Right renal pelvis (tissue), 4 donors: ENCODE results near the gene CHD6. TPM values are rescaled to one million over a fixed set of nuclear protein-coding genes. Genes with fewer than 3 reads are reported as not detected.

ENCODE experiments used
- DNase-seq, 4 donors: peaks; one replicate each; pipeline ENCODE4 v3.0.0-alpha.2; 2013; ENCODE audit warnings: low read depth in 4 of 4, low spot score in 3 of 4, missing footprints in 1 of 4
- polyA plus RNA-seq, 4 donors: library from polyadenylated mRNA; unstranded; fragments of 120-200 nt; gene quantifications; one replicate each; pipeline ENCODE4 v1.2.1, GENCODE V29; 2013; ENCODE audit not compliant: insufficient read length in 4 of 4

Gene CHD6
- polyA plus RNA-seq, 4 donors, result 42.6 to 52.0 (median 47.1) TPM

GRCh38 chr20:41512624-41513023, 105.6 kb downstream of the CHD6 start:
- no peak for DNase-seq

GRCh38 chr20:41510847-41511450, 107.2 kb downstream of the CHD6 start:
- DNase-seq, result no peak

- no peak for DNase-seq
Observed at GRCh38 chr20:41510224-41510623, 108.0 kb downstream of the CHD6 start.

- DNase-seq, result no peak
Observed at GRCh38 chr20:41509316-41510200, 108.6 kb downstream of the CHD6 start.

- DNase-seq, result no peak
Observed at GRCh38 chr20:41508335-41508734, 109.8 kb downstream of the CHD6 start.

GRCh38 chr20:41507851-41508250, 110.3 kb downstream of the CHD6 start:
- DNase-seq, result no peak

GRCh38 chr20:41507436-41507835, 110.7 kb downstream of the CHD6 start:
- no peak for DNase-seq

- no peak for DNase-seq
Observed at GRCh38 chr20:41506192-41506915, 111.8 kb downstream of the CHD6 start.

- DNase-seq, result no peak
Observed at GRCh38 chr20:41505184-41505583, 113.0 kb downstream of the CHD6 start.

GRCh38 chr20:41501376-41501775, 116.8 kb downstream of the CHD6 start:
- no peak for DNase-seq

- no peak for DNase-seq
Observed at GRCh38 chr20:41499961-41500725, 118.0 kb downstream of the CHD6 start.

- DNase-seq, result no peak
Observed at GRCh38 chr20:41499064-41499463, 119.1 kb downstream of the CHD6 start.

GRCh38 chr20:41497186-41497895, 120.8 kb downstream of the CHD6 start:
- DNase-seq, result no peak

- no peak for DNase-seq
Observed at GRCh38 chr20:41494451-41494850, 123.7 kb downstream of the CHD6 start.

GRCh38 chr20:41483553-41483930, 134.6 kb downstream of the CHD6 start:
- no peak for DNase-seq

- no peak for DNase-seq
Observed at GRCh38 chr20:41482647-41483552, 135.3 kb downstream of the CHD6 start.

- no peak for DNase-seq
Observed at GRCh38 chr20:41480054-41480770, 138.0 kb downstream of the CHD6 start.

GRCh38 chr20:41479113-41479512, 139.1 kb downstream of the CHD6 start:
- DNase-seq, result no peak
